ENCODE measurements around the gene OR2A12.

Gene OR2A12, protein sequence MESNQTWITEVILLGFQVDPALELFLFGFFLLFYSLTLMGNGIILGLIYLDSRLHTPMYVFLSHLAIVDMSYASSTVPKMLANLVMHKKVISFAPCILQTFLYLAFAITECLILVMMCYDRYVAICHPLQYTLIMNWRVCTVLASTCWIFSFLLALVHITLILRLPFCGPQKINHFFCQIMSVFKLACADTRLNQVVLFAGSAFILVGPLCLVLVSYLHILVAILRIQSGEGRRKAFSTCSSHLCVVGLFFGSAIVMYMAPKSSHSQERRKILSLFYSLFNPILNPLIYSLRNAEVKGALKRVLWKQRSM

DNA sequence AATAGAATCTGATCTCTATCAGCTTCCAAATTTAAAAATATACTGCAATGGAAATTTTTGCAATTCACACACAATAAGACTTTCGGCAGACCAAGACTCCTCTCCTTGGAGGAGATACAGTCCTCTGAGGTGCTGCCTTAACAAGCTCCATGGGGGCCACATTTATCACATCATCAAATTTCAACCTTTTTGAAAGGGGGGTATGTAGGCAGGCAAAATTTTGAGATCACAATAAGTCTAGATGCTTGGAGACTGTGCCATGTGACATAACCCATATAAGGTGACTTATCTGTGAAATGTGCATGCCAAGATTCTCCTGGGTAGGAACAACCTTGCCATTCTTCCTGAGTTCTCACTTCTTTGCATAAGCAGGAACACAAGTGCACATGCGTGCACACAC, at the start of gene OR2A12:
TSS of gene OR2A12 (plus strand) at position 301 of the 400 bp plus-strand sequence. CDS start 8,830 bp downstream, outside the sequence.
- Histone ChIP-seq H3K4me3 (ENCODE audit: severe bottlenecking) (no peak within 1 kb of the TSS), H3K36me3 (ENCODE audit: low read depth) (no peaks in the 10 kb centered on the region), H3K4me1 (ENCODE audit: insufficient read depth, poor library complexity, severe bottlenecking) (no peaks in the 10 kb centered on the region), H3K9me3 (ENCODE audit: severe bottlenecking) (no peaks in the 10 kb centered on the region), H3K27ac (ENCODE audit: poor library complexity, severe bottlenecking) (no peak within 1 kb of the TSS), H3K27me3 (ENCODE audit: insufficient read depth, poor library complexity, severe bottlenecking) (no peaks in the 10 kb centered on the region)
- TF ChIP-seq, protein P1, sequence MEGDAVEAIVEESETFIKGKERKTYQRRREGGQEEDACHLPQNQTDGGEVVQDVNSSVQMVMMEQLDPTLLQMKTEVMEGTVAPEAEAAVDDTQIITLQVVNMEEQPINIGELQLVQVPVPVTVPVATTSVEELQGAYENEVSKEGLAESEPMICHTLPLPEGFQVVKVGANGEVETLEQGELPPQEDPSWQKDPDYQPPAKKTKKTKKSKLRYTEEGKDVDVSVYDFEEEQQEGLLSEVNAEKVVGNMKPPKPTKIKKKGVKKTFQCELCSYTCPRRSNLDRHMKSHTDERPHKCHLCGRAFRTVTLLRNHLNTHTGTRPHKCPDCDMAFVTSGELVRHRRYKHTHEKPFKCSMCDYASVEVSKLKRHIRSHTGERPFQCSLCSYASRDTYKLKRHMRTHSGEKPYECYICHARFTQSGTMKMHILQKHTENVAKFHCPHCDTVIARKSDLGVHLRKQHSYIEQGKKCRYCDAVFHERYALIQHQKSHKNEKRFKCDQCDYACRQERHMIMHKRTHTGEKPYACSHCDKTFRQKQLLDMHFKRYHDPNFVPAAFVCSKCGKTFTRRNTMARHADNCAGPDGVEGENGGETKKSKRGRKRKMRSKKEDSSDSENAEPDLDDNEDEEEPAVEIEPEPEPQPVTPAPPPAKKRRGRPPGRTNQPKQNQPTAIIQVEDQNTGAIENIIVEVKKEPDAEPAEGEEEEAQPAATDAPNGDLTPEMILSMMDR (IDR thresholded peaks at IDR 0.05; ENCODE audit: poor library complexity, severe bottlenecking), result no peak
- no peak for DNase-seq (ENCODE audit: low spot score)
- no peak for ATAC-seq (ENCODE audit: low read depth)

GRCh38 chr7:144036302-144036885, 49.7 kb upstream of the OR2A12 start:
- Histone ChIP-seq H3K27ac (ENCODE audit: poor library complexity, severe bottlenecking) (no peak overlapping the region), H3K36me3 (ENCODE audit: low read depth) (no peaks in the 10 kb centered on the region)
- no peak for DNase-seq (ENCODE audit: low spot score)

GRCh38 chr7:144037414-144038035, 48.6 kb upstream of the OR2A12 start:
- Histone ChIP-seq H3K36me3 (ENCODE audit: low read depth) (no peaks in the 10 kb centered on the region), H3K27ac (ENCODE audit: poor library complexity, severe bottlenecking) (no peak overlapping the region), H3K27me3 (ENCODE audit: insufficient read depth, poor library complexity, severe bottlenecking) (peaks cover 6% of the 10 kb centered on the region), H3K4me1 (ENCODE audit: insufficient read depth, poor library complexity, severe bottlenecking) (no peaks in the 10 kb centered on the region), H3K9me3 (ENCODE audit: severe bottlenecking) (no peaks in the 10 kb centered on the region), H3K4me3 (ENCODE audit: severe bottlenecking) (no peak overlapping the region)
- TF ChIP-seq, protein P1 (IDR thresholded peaks at IDR 0.05; ENCODE audit: poor library complexity, severe bottlenecking), result no peak
- DNase-seq (ENCODE audit: low spot score) (no peak), ATAC-seq (ENCODE audit: low read depth) (no peak)

More at GRCh38 chr7:144036302-144036885, 49.7 kb upstream of the OR2A12 start:
- ATAC-seq (ENCODE audit: low read depth), result no peak
- Histone ChIP-seq H3K9me3 (ENCODE audit: severe bottlenecking) (no peaks in the 10 kb centered on the region), H3K4me1 (ENCODE audit: insufficient read depth, poor library complexity, severe bottlenecking) (no peaks in the 10 kb centered on the region), H3K4me3 (ENCODE audit: severe bottlenecking) (no peak overlapping the region), H3K27me3 (ENCODE audit: insufficient read depth, poor library complexity, severe bottlenecking) (peaks cover 3% of the 10 kb centered on the region)
- TF ChIP-seq, protein P1 (IDR thresholded peaks at IDR 0.05; ENCODE audit: poor library complexity, severe bottlenecking), result no peak

DNA sequence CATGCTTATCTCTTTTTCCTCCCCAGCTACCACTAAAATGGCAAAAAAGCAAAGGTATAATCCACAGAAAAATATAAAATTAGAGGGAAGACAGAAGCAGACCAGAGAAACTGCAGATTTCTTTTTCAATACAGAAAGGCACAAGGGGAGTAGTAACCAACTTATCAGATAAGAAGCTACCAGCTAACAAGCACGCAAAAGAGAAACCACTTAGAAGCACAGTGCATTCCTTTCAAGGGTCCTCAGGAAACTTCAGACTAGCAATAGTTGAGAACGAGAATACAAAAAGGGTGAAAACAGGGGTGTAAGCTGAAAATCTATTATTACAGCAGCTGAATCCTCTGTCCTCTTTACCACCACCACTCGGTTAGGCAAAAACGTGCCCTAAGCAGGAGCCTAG, 47.2 kb upstream of the OR2A12 start:
- DNase-seq (ENCODE audit: low spot score), result no peak
- Histone ChIP-seq H3K4me3 (ENCODE audit: severe bottlenecking) (no peak overlapping the region), H3K27me3 (ENCODE audit: insufficient read depth, poor library complexity, severe bottlenecking) (peaks cover 7% of the 10 kb centered on the region), H3K9me3 (ENCODE audit: severe bottlenecking) (no peaks in the 10 kb centered on the region), H3K4me1 (ENCODE audit: insufficient read depth, poor library complexity, severe bottlenecking) (no peaks in the 10 kb centered on the region), H3K36me3 (ENCODE audit: low read depth) (no peaks in the 10 kb centered on the region), H3K27ac (ENCODE audit: poor library complexity, severe bottlenecking) (no peak overlapping the region)
- no peak for ATAC-seq (ENCODE audit: low read depth)
- TF ChIP-seq, protein P1 (IDR thresholded peaks at IDR 0.05; ENCODE audit: poor library complexity, severe bottlenecking), result no peak

All from RWPE2 (cell line).